Activated CD8-positive, alpha-beta memory T cell treated with anti-CD3 and anti-CD28 coated beads, Interleukin-2, amount 50 U/mL, for 24 hours (primary cell): ENCODE results near the gene DHH.
"Not testable (repeated sequence)": the region's sequence is repeated elsewhere in the genome, so short reads cannot be mapped to it uniquely, and the experiment has no call there.

ENCODE experiments used
- DNase-seq: peaks from one replicate; pipeline ENCODE4 v3.0.0-alpha.2; 2020; ENCODE audit errors: extremely low read depth

DHH gene

GRCh38 chr12:49070971-49071370, 23.6 kb downstream of the DHH start:
- DNase-seq = no peak

GRCh38 chr12:49069507-49070346, 24.9 kb downstream of the DHH start, which contains the start of gene RHEBL1:
RHEBL1 (minus strand) TSS chr12:49069979; CDS start chr12:49069785, 194 bp downstream.
- peak; percentile 96 for DNase-seq

GRCh38 chr12:49068879-49069506, 25.6 kb downstream of the DHH start:
- DNase-seq = no peak

GRCh38 chr12:49066120-49066519, 28.5 kb downstream of the DHH start:
- DNase-seq = no peak

GRCh38 chr12:49064767-49065152, 29.8 kb downstream of the DHH start:
- DNase-seq = no peak

GRCh38 chr12:49061916-49062315, 32.7 kb downstream of the DHH start:
- not testable (repeated sequence) for DNase-seq

GRCh38 chr12:49061157-49061650, 33.4 kb downstream of the DHH start:
- DNase-seq = no peak

- DNase-seq = peak; percentile 57
These were observed 34.1 kb downstream of the DHH start, which contains the start of gene KMT2D for GRCh38 chr12:49060237-49061156. KMT2D (minus strand) TSS chr12:49060794; CDS start chr12:49055324, 5,470 bp downstream.

GRCh38 chr12:49059299-49060171, 35.1 kb downstream of the DHH start:
- no peak for DNase-seq

- DNase-seq = no peak
These were observed 35.6 kb downstream of the DHH start for GRCh38 chr12:49059045-49059298.

- DNase-seq = no peak
These were observed 36.1 kb downstream of the DHH start for GRCh38 chr12:49058366-49059044.

- no peak for DNase-seq
These were observed 36.7 kb downstream of the DHH start for GRCh38 chr12:49057888-49058287.

GRCh38 chr12:49055978-49056754, 38.4 kb downstream of the DHH start:
- DNase-seq = no peak

- no peak for DNase-seq
These were observed 39.5 kb downstream of the DHH start for GRCh38 chr12:49055092-49055491.

GRCh38 chr12:49054524-49054923, 40.1 kb downstream of the DHH start:
- no peak for DNase-seq

- DNase-seq = no peak
These were observed 40.5 kb downstream of the DHH start for GRCh38 chr12:49054096-49054495.

GRCh38 chr12:49052451-49053208, 42.0 kb downstream of the DHH start:
- DNase-seq = no peak

- no peak for DNase-seq
These were observed 42.7 kb downstream of the DHH start for GRCh38 chr12:49051777-49052438.
